Right renal pelvis (tissue), 4 donors: ENCODE measurements around the gene JAZF1. TPM values are rescaled to one million over a fixed set of nuclear protein-coding genes. Genes with fewer than 3 reads are reported as not detected.
"Not testable (repeated sequence)": the region's sequence is repeated elsewhere in the genome, so short reads cannot be mapped to it uniquely, and the experiment has no call there.

ENCODE experiments used
- DNase-seq, 4 donors: peaks; one replicate each; pipeline ENCODE4 v3.0.0-alpha.2; 2013; ENCODE audit warnings: low read depth in 4 of 4, low spot score in 3 of 4, missing footprints in 1 of 4
- polyA plus RNA-seq, 4 donors: library from polyadenylated mRNA; unstranded; fragments of 120-200 nt; gene quantifications; one replicate each; pipeline ENCODE4 v1.2.1, GENCODE V29; 2013; ENCODE audit not compliant: insufficient read length in 4 of 4

JAZF1 gene
- polyA plus RNA-seq, 4 donors: 12.5 to 16.8 (median 16.2) TPM

GRCh38 chr7:27866828-27867672 lies 313.5 kb downstream of the JAZF1 start:
- DNase-seq: no peak

- no peak for DNase-seq
These were observed 314.3 kb downstream of the JAZF1 start for GRCh38 chr7:27866256-27866655.

- DNase-seq: no peak
These were observed 316.7 kb downstream of the JAZF1 start for GRCh38 chr7:27863880-27864279.

GRCh38 chr7:27861747-27862146 lies 318.8 kb downstream of the JAZF1 start:
- no peak for DNase-seq

GRCh38 chr7:27860800-27861199 lies 319.8 kb downstream of the JAZF1 start:
- DNase-seq: no peak

GRCh38 chr7:27856703-27857485 lies 323.7 kb downstream of the JAZF1 start:
- DNase-seq: not testable (repeated sequence)

- DNase-seq: no peak
These were observed 330.1 kb downstream of the JAZF1 start for GRCh38 chr7:27850531-27850930.

- no peak for DNase-seq
These were observed 334.2 kb downstream of the JAZF1 start for GRCh38 chr7:27846388-27846787.

- DNase-seq: no peak
These were observed 336.9 kb downstream of the JAZF1 start for GRCh38 chr7:27843584-27844305.

GRCh38 chr7:27842851-27843250 lies 337.7 kb downstream of the JAZF1 start:
- DNase-seq: no peak

GRCh38 chr7:27842094-27842692 lies 338.4 kb downstream of the JAZF1 start:
- DNase-seq: no peak

GRCh38 chr7:27840760-27841364 lies 339.7 kb downstream of the JAZF1 start:
- no peak for DNase-seq

GRCh38 chr7:27840313-27840712 lies 340.3 kb downstream of the JAZF1 start:
- DNase-seq: no peak

GRCh38 chr7:27839099-27839498 lies 341.5 kb downstream of the JAZF1 start:
- no peak for DNase-seq

GRCh38 chr7:27836536-27836935 lies 344.1 kb downstream of the JAZF1 start:
- DNase-seq: no peak

- DNase-seq: no peak
These were observed 345.2 kb downstream of the JAZF1 start for GRCh38 chr7:27835376-27835775.

- DNase-seq: no peak
These were observed 346.2 kb downstream of the JAZF1 start for GRCh38 chr7:27834179-27834921.

GRCh38 chr7:27826357-27826756 lies 354.2 kb downstream of the JAZF1 start:
- no peak for DNase-seq

- DNase-seq: no peak
These were observed 354.7 kb downstream of the JAZF1 start for GRCh38 chr7:27825891-27826290.

- DNase-seq: no peak
These were observed 358.4 kb downstream of the JAZF1 start for GRCh38 chr7:27822245-27822644.
